Testis (tissue), 2 donors: Measurements from ENCODE around the gene LY6G5C.

ENCODE experiments used
- CTCF ChIP-seq, 3 experiments: fragments of 450-650 bp in 2 of 3; fragments of 200-600 bp in 1 of 3; sonication (generic) in 1 of 3; IDR thresholded peaks; one replicate each; pipeline ENCODE4 v1.5.1; 2016 to 2019; ENCODE audit warnings: antibody characterized with exemption in 3 of 3, mild to moderate bottlenecking in 2 of 3, moderate library complexity in 1 of 3
- POLR2A ChIP-seq: fragments of 450-650 bp; IDR thresholded peaks from one replicate; pipeline ENCODE4 v1.6.1; 2017; ENCODE audit warnings: antibody characterized with exemption, mild to moderate bottlenecking, moderate library complexity

- TF ChIP-seq CTCF (IDR thresholded peaks at IDR 0.05) (no peak), POLR2A (no peak)
Observed at GRCh38 chr6:31697555-31697954, 16.7 kb upstream of the LY6G5C start.
